Activated CD4-positive, alpha-beta T cell treated with anti-CD3 and anti-CD28 coated beads, Interleukin-2, amount 10 ng/mL, durations not matched to agents 24 days and 14 days (primary cell): ENCODE data around the gene GUCD1. TPM values are rescaled to one million over a fixed set of nuclear protein-coding genes. Genes with fewer than 3 reads are reported as not detected.

Source experiments
- DNase-seq: peaks from one replicate; pipeline ENCODE4 v3.0.0; 2022
- H3K27ac Mint-ChIP-seq: one replicate; pipeline ENCODE4 v1.8.0; 2022; ENCODE audit warnings: mild to moderate bottlenecking, mixed read lengths
- H3K27me3 Mint-ChIP-seq: one replicate; pipeline ENCODE4 v1.8.0; 2022; ENCODE audit warnings: mixed read lengths
- H3K36me3 Mint-ChIP-seq: one replicate; pipeline ENCODE4 v1.8.0; 2022; ENCODE audit warnings: low read depth, mild to moderate bottlenecking, mixed read lengths
- H3K4me1 Mint-ChIP-seq: one replicate; pipeline ENCODE4 v1.8.0; 2021; ENCODE audit warnings: mixed read lengths
- H3K4me3 Mint-ChIP-seq: one replicate; pipeline ENCODE4 v1.8.0; 2022; ENCODE audit warnings: mild to moderate bottlenecking, moderate library complexity, mixed read lengths
- H3K9me3 Mint-ChIP-seq: one replicate; pipeline ENCODE4 v1.8.0; 2021; ENCODE audit warnings: mixed read lengths
- intact Hi-C: fragments of 100-400 bp; cut with micrococcal nuclease; formaldehyde crosslinking; loops from one replicate; pipeline ENCODE4 v1.15.1; 2023
- total RNA-seq: library from RNA; stranded (reverse); gene quantifications from 2 replicates; pipeline ENCODE4 v1.2.3, GENCODE V29; 2022

GUCD1 gene
- total RNA-seq, 1 donor from 2014 or later = 118 TPM

DNA sequence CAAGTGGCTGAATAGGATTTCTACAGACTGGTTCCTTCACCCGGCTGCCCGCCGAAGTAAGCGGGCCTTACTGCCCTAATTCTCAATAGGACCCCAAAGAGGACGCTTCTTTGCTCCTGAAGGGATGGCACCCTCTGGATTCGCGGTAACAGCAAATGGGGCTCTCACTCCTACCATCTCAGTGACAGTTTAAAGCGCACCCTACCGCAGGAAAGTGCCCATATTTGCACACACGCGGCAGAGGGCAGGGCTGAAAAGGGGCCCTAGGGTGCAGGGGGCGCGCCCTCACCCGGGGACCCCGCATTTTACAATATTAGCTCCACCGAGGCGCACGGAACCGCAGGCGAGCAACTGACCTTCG lies 60.8 kb downstream of the GUCD1 start:
- Mint-ChIP-seq H3K27ac (no peak overlapping the region), H3K4me1 (peaks cover 6% of the 10 kb centered on the region), H3K9me3 (no peaks in the 10 kb centered on the region), H3K4me3 (no peak overlapping the region), H3K36me3 (no peaks in the 10 kb centered on the region), H3K27me3 (peaks cover 47% of the 10 kb centered on the region)
- no peak for DNase-seq
- intact Hi-C loops = no loop called here

DNA sequence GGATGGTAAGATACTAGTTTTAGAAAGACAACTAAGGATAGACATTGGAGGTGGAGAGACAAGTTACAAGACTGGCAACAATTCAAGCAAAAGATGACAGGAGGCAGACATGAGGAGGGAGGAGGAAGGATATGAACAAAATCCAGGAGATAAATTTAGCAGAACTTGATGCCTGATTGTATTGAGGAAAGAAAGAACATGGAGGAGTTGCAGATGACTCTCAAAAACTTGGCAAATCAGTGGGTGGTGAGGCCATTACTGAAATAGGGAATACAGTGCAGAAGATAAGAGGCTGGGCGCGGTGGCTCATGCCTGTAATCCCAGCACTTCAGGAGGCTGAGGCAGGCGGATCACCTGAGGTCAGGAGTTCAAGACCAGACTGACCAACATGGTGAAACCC lies 62.5 kb downstream of the GUCD1 start:
- intact Hi-C loops = no loop called here
- H3K4me1 Mint-ChIP-seq = no peaks in the 10 kb centered on the region
- H3K36me3 Mint-ChIP-seq = no peaks in the 10 kb centered on the region
- DNase-seq = no peak
- no peak overlapping the region for H3K27ac Mint-ChIP-seq
- H3K27me3 Mint-ChIP-seq = peaks cover 48% of the 10 kb centered on the region
- no peaks in the 10 kb centered on the region for H3K9me3 Mint-ChIP-seq
- H3K4me3 Mint-ChIP-seq = no peak overlapping the region

Other genes with a start within 250 kb of the GUCD1 start
- gene ADORA2A, start 127.5 kb downstream of the GUCD1 start, total RNA-seq = 34.9 and 36.2 TPM in 2 replicates
- 0.12 TPM in 2 replicates for gene UPB1, start 59.8 kb downstream of the GUCD1 start, total RNA-seq
- gene SNRPD3, start 861 bp upstream of the GUCD1 start, total RNA-seq = 166 and 175 TPM in 2 replicates
- gene LRRC75B, start 37.9 kb upstream of the GUCD1 start, total RNA-seq = 2.6 and 3.2 TPM in 2 replicates
- gene GGT1, start 48.1 kb upstream of the GUCD1 start, total RNA-seq = 49.0 and 52.9 TPM in 2 replicates
- not detected in 2 replicates for gene PIWIL3, start 219.6 kb upstream of the GUCD1 start, total RNA-seq